ENCODE data around the gene ZNF649. TPM values are rescaled to one million over a fixed set of nuclear protein-coding genes. Genes with fewer than 3 reads are reported as not detected.

The ZNF649 gene
- total RNA-seq, 2 donors from 2014 or later, result 26.5 to 33.5 TPM

GRCh38 chr19:51938936-51939335 lies 34.1 kb upstream of the ZNF649 start:
- DNase-seq (ENCODE audit: low spot score), result no peak
- peaks cover 33 to 70% of the 10 kb centered on the region in 2 donors for H3K36me3 ChIP-seq
- no peak overlapping the region for H3K27ac ChIP-seq
- no peaks in the 10 kb centered on the region for H3K27me3 ChIP-seq (replicated peaks; ENCODE audit: insufficient read depth)
- H3K4me1 ChIP-seq (replicated peaks), result no peaks in the 10 kb centered on the region
- H3K4me3 ChIP-seq, result no peak overlapping the region
- peaks cover under 1% of the 10 kb centered on the region for H3K9me3 ChIP-seq
- 99% methylated on average over 2 of the region's 2 CpGs for WGBS
- intact Hi-C loops (cut with DNase I), result no loop called here
- TF ChIP-seq POLR2AphosphoS5 (IDR thresholded peaks at IDR 0.05) (no peak), POLR2A (IDR thresholded peaks at IDR 0.05) (no peak), CTCF (IDR thresholded peaks at IDR 0.05) (no peak)

- intact Hi-C loops (cut with DNase I), result no loop called here
- H3K9me3 ChIP-seq, result no peaks in the 10 kb centered on the region
- H3K4me1 ChIP-seq (replicated peaks), result no peaks in the 10 kb centered on the region
- no peaks in the 10 kb centered on the region for H3K27me3 ChIP-seq (replicated peaks; ENCODE audit: insufficient read depth)
- H3K4me3 ChIP-seq, result no peak overlapping the region
- H3K36me3 ChIP-seq, result peaks cover 15% of the 10 kb centered on the region in 2 donors
- peak overlapping the region in 1 of 2 donors; percentile 17 for H3K27ac ChIP-seq
- peak; percentile 29 for DNase-seq (ENCODE audit: low spot score)
- 93% methylated on average over 8 of the region's 8 CpGs for WGBS
- TF ChIP-seq CTCF (IDR thresholded peaks at IDR 0.05) (no peak), POLR2AphosphoS5 (IDR thresholded peaks at IDR 0.05) (peak; percentile 28), POLR2A (IDR thresholded peaks at IDR 0.05) (no peak)
Observed at GRCh38 chr19:51931921-51932320, 27.1 kb upstream of the ZNF649 start.

GRCh38 chr19:51927859-51928258 lies 23.0 kb upstream of the ZNF649 start:
- Histone ChIP-seq H3K36me3 (peaks cover 0 to 6% of the 10 kb centered on the region in 2 donors), H3K4me3 (peak overlapping the region; percentile 56 to 62), H3K9me3 (no peaks in the 10 kb centered on the region), H3K27me3 (replicated peaks; ENCODE audit: insufficient read depth) (no peaks in the 10 kb centered on the region), H3K27ac (peak overlapping the region; percentile 90), H3K4me1 (replicated peaks) (no peaks in the 10 kb centered on the region)
- intact Hi-C loops (cut with DNase I), result loop anchor here (2.0 to 5.0 kb wide), 2 partner anchors 23 to 59 kb away; partner anchors contain the start of genes ZNF350 and ZNF649
- TF ChIP-seq POLR2A (IDR thresholded peaks at IDR 0.05) (no peak), CTCF (IDR thresholded peaks at IDR 0.05) (no peak)
- no peak for DNase-seq (ENCODE audit: low spot score)
- WGBS, result 29% methylated on average over 13 of the region's 13 CpGs

GRCh38 chr19:51926784-51927741 lies 22.2 kb upstream of the ZNF649 start, which contains the start of gene ZNF613:
Gene ZNF613 (plus strand): TSS chr19:51927472. CDS start chr19:51936221, 8,749 bp downstream.
- H3K9me3 ChIP-seq, result peaks cover 2% of the 10 kb centered on the region
- H3K36me3 ChIP-seq, result peaks cover 0 to 6% of the 10 kb centered on the region in 2 donors
- DNase-seq (ENCODE audit: low spot score), result peak; percentile 89
- peak within 1 kb of the TSS; percentile 90 for H3K27ac ChIP-seq
- peak within 1 kb of the TSS; percentile 56 to 62 for H3K4me3 ChIP-seq
- H3K4me1 ChIP-seq (replicated peaks), result no peaks in the 10 kb centered on the region
- intact Hi-C loops (cut with DNase I), result loop anchor here (2.0 to 5.0 kb wide), 2 partner anchors 22 to 60 kb away; partner anchors contain the start of genes ZNF350 and ZNF649
- no peak for TF ChIP-seq POLR2A (IDR thresholded peaks at IDR 0.05)
- peak; percentile 85 for TF ChIP-seq POLR2AphosphoS5 (IDR thresholded peaks at IDR 0.05)
- TF ChIP-seq CTCF (IDR thresholded peaks at IDR 0.05), result peak in 1 of 4 experiments; percentile 54
- no peaks in the 10 kb centered on the region for H3K27me3 ChIP-seq (replicated peaks; ENCODE audit: insufficient read depth)
- WGBS, result under 1% methylated on average over 52 of the region's 52 CpGs

All from prostate gland (tissue), 2 donors.